ENCODE measurements around the gene RS1. TPM values are rescaled to one million over a fixed set of nuclear protein-coding genes. Genes with fewer than 3 reads are reported as not detected.

RS1 gene
- total RNA-seq (2014; rRNA removed; shearing (Covaris generic)): not detected in 2 replicates

GRCh38 chrX:18672008-18672407 lies at the start of gene RS1:
Gene RS1, minus strand, starts transcription at chrX:18672108. Its CDS starts 40 bp downstream, at chrX:18672068.

GRCh38 chrX:18707426-18708049 lies 35.6 kb upstream of the RS1 start, which contains the start of gene PPEF1:
Gene PPEF1, plus strand, starts transcription at chrX:18707645. Its CDS starts 136 bp downstream, at chrX:18707781.

Other genes starting within 250 kb of the RS1 start
- gene CDKL5, start 246.5 kb downstream of the RS1 start, total RNA-seq (2014; rRNA removed; shearing (Covaris generic)): 0.79 and 1.1 TPM in 2 replicates
- 0.05 and 0.08 TPM in 2 replicates for gene PPEF1, start 35.5 kb upstream of the RS1 start, total RNA-seq (2014; rRNA removed; shearing (Covaris generic))